ENCODE results near the gene STRN4.
A peak's percentile ranks its signal among the peaks of the same experiment; 100 is the strongest.
"Not testable (repeated sequence)": the region's sequence is repeated elsewhere in the genome, so short reads cannot be mapped to it uniquely, and the experiment has no call there.

Gene STRN4

DNA sequence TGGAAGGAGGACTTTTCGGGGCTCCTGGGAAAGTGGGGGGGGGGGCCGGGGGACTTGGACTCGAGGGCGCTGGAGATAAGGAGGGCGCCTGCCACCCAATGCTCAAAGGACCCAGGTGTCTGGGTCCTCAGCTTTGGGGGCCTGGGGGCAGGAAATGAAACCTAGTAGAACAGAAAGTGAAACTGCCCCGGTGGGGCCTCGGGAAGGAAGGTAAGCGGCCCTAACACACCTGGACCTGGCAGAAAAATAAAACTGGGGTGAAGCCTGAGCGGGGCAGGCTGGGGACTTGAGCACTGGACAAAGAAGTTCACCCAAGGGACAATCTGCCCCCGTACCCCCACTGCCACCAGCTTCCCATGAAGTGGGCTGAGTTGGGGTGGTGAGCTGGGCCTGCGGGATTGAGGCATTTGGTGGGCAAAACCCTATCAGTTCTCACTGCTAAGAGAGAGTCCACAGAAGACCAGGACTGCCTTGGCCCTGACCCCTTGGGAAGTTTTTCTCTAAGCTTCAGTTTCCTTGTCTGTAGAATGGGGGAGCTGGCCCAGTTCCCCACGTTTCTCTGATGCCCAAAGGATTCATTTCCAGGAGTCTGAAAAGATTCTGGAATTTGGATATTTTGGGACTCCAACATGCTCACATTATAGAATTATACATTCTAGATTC, 31.7 kb downstream of the STRN4 start:
- DNase-seq = no peak

GRCh38 chr19:46713781-46714443, 32.3 kb downstream of the STRN4 start:
- DNase-seq = peak in 41 of 51 donors; percentile 6 to 80 (median 44)

- DNase-seq = not testable (repeated sequence)
These were observed 33.4 kb downstream of the STRN4 start for GRCh38 chr19:46712768-46713338.

DNA sequence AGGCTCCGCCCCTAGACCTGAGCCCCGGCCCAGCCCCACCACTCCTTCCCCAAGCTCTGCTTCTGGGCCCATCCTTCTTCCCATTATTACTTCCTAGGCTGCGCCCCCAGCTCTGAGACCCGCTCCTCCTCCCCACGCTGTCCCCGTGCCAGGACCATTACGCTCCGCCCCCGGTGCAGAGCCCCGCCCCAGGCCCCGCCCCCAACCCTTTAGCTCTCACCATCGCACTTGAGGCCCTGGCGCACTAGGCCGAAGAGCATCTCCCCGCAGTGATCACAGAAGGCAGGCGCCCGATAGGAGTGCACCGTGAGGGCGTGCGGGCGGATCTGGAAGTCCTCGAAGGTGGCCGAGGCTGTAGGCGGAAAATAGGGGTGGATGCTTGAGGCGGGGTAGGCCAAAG, 35.6 kb downstream of the STRN4 start:
- no peak for DNase-seq

DNA sequence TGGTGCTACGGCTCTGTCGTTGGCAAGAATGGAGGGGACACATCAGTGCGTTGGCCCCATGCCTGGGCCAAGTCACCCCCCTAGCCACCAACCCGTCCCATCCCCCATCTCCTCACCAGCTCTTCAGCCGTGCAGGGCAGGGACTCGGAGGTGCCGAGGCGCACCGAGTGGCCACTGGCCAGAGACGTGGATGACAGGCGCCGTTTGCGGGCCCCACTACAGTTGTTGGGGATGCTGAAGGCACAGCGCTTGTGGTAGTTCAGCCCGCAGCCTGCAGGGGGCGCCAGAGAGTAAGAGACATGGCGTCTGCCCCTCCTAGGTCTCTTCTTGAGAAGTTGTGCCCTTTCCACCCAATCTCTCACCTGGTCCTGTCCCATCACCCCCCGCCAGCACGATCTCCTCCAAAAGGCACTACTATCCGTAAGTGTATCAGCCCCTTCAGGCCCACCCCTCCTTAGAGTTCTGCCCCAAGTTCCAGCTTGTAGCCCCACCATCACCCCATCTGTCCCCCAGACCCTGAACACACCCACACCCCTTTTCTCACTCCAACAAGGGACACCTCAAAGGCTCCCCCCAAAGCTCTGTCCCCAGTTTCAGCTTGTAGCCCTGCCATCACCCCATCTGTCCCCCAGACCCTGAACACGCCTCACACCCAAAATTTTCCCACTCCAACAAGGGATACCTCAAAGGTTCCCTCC, 41.7 kb downstream of the STRN4 start:
- DNase-seq = peak in 35 of 51 donors; percentile 5 to 75 (median 34)

DNA sequence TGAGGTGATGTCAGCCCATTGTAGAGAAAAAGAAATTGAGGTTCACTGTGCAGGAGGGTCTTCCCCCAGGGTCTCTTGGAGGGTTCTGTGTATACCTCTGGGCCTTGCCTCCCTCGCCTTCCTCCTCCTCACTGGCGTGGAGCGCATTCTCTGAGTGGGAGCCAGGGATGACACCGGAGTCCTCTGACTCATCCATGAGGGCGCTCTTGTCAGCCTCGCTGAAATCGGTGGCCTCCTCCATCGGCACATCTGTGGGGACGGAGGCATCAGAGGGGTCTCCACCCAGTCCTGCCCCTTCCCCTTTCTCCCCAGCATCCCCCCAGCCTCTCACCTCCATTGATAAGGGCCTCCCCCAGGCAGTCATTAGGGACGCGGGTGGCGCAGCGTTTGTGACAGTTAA, 45.5 kb downstream of the STRN4 start:
- no peak for DNase-seq

DNA sequence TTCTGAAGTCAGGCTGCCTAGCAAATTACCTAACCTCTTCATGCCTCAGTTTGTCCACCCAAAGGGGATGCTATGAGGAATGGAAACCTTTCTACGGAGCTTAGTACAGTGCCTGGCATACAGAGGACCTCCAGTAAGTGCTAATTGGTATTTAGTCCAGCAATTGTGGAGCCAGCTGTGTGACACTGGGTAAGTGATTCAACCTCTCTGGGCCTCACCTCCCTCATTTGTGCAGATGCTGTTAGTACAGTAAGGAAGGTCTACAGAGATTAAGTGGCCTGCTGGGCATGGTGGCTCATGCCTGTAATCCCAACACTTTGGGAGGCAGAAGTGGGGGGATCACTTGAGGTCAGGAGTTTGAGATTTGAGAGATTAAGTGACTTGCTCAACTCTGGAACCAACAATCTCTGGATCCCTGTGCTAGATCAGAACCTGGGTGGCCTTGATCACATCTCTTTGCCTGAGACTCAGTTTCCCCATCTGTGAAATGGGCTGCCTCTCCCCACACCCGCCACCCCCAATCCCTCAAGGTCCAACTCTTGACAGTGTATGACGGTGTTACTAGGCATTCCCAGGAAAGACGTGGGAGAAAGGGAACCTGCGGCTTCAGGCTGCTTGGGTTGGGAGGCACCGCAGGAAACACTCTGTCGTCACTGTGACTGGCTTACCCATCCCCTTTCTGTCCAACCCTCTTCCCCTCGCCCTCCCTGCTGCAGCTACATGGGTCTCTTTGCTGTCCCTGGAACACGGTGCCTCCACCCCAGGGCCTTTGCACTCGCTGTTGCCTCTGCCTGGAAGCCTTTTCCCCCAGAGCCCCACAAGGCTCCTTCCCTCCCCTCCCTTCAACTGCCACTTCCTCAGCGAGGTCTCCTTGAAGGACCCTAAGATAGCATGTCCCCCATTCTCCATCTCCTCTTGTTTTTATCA, 47.6 kb downstream of the STRN4 start:
- no peak for DNase-seq

- DNase-seq = peak in 34 of 51 donors; percentile 3 to 75 (median 28)
These were observed 48.9 kb downstream of the STRN4 start for GRCh38 chr19:46697204-46697960.

GRCh38 chr19:46696866-46697203, 49.4 kb downstream of the STRN4 start:
- DNase-seq = no peak

- no peak for DNase-seq
These were observed 50.2 kb downstream of the STRN4 start for GRCh38 chr19:46696052-46696451.

- no peak for DNase-seq
These were observed 52.5 kb downstream of the STRN4 start for GRCh38 chr19:46693760-46694159.

DNA sequence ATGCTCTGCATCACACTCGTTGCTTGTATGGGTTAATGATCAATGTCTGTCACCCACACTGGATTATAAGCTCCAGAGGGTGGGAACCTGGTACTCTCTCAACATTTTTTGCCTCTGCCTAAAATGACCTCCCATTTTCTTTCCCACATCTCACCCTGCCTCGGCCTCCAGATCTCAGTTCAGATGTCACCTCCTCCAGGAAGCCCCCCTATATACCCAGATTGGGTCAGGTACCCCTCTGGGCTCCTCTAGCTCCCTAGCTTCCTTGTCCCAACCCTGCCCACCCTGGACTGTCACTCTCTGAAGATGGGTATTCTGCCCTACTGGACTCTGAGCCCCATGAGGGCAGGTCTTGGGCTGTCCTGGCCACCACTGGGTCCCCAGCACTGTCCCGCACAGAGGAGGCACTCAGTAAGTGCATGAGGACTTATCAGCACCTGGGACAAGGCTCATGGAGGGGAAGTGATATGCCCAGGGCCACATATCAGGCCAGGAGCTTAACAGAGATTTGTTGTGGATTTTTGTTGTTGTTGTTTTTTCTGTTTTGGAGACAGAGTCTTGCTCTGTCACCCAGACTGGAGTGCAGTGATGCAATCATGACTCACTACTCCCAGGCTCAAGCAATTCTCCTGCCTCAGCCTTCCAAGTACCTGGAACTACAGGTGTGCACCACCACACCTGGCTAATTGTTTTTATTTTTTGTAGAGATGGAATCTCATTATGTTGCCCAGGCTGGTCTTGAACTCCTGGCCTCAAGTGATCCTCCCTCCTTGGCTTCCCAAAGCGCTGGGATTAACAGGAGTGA, 53.1 kb downstream of the STRN4 start:
- no peak for DNase-seq

DNA sequence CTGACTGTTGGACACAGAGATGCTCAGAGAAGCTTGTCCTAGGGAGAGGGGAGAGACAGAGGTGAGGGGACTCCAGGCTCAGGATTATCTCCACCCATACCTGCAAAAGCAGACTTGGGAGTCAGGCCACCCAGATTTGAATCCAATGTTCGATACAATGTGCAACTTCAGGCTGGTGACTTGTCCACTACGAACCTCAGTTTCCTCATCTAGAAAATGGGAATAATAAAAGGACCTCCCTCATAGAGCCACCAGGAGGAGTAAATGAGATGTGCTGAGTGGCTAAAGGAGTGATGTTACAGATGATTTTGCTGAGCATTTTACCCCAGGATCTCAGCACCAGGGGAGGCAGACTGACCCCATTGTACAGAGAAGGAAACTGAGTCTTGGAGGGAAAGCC, 54.3 kb downstream of the STRN4 start:
- DNase-seq = no peak

GRCh38 chr19:46691104-46691503, 55.1 kb downstream of the STRN4 start:
- DNase-seq = no peak

DNA sequence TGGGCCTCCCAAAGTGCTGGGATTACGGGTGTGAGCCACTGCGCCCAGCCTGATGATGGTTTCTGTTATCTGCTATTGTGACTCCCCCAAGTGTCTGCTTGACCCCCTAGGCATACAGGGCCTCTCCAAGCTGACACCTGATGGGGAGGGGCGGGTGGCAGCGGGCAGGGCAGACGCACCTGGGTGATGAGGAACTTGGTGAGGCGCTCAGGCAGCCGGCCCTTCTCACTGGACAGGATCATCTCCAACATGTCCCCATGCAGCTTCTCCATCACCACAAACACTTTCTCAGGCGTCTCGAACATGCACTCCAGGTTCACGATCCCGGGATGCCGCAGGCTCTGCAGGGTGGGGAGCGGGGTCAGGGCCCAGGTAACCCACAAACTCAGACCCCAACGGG, 56.9 kb downstream of the STRN4 start:
- no peak for DNase-seq

- no peak for DNase-seq
These were observed 58.7 kb downstream of the STRN4 start for GRCh38 chr19:46687438-46688145.

- DNase-seq = no peak
These were observed 61.1 kb downstream of the STRN4 start for GRCh38 chr19:46685189-46685588.

DNA sequence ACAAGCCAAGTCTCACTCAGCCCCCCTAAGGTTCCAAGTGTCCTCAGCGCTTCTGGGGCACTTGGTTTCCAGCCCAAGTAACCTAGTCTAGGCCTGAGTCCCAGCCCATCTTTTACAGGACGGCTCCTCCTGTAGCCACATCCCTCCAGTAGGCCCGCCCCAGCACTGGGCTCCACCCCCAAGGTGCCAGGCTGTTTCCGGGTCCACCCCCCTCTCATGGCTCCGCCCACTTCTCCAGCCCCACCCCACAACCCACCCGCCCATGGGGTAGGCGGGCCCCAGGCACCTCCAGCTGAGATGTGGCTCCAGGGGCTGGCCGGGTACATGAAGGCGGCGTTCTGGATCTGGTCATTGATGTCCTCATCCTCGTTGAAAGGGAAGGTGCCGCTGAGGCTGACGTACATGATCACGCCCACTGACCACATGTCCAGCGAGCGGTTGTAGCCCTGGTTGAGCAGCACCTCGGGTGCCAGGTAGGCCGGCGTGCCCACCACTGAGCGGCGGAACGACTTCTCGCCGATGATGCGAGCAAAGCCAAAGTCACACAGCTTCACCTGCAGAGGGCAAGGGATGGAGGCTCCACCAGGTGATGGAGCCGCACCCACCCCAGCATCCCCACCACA, 68.0 kb downstream of the STRN4 start:
- DNase-seq = no peak

Measured in hypothalamus (tissue), 51 donors.